IPS-NIHi11 (cell line): Measurements from ENCODE around the gene GPR37L1.
"Not testable (repeated sequence)": the region's sequence is repeated elsewhere in the genome, so short reads cannot be mapped to it uniquely, and the experiment has no call there.

Experiments
- DNase-seq: peaks from one replicate; pipeline ENCODE4 v3.0.0; 2012; ENCODE audit warnings: mixed read lengths, low spot score

The GPR37L1 gene

DNA sequence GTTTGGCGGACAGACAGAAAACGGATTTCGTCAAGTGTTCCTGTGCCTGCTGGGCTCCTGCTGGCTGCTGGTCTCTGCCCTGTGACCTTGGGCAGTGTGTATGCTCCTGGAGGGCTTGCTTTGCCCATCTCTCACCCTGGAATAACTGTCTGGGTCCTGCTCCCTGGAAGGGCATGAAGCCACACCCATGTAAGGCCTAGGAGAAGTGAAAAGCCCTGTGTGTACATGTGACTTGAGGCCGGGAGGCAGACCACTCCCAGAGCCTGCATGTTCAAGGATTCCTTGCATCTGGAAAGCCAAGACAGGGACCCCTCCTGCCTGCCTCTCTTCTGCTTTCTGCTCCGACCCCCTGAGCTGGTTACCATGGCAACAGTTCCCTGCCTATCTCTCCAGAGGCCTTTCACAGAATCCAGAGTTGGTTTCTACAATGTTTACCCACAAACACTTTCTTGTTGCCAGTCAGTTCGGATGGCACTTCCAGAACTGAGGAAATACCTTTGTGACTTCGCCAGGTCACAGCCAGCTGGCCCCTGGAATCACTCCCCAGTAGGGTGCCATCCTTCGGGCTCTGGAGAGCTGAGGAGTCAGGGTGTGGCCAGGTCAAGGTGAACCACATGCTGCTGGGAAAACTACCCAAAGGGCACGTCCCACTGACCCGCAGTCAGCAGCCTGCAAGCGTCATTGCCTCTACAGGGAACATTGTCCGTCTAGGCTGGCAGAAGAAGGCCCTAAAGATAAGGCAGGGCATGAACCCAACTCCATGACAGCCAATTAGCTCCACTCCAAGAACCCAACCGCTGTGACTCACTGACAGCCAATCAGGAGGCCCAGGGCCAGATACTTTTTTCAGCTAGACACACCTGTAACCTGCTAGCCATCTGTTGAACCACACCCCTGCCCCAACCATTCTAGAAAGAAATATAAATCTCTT is 14.7 kb upstream of the GPR37L1 start:
- no peak for DNase-seq

DNA sequence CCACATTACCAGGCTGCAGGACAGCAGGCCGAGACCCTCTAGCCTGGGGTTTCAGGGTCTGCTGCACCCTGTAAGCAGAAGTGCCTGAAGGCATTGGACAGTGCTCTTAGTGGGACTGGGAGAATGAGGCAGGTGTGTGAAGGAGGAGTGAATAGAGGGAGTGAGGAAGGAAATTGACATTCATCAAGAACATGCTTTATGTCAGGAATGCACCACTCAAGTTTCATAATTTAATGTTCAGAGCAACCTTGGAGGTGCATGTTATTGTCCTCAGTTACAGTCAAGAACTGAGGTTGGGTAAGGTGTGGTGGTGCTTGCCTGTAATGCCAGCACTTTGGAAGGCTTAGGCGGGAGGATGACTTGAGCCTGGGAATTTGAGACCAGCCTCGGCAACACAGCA is 11.7 kb upstream of the GPR37L1 start:
- DNase-seq, result no peak

DNA sequence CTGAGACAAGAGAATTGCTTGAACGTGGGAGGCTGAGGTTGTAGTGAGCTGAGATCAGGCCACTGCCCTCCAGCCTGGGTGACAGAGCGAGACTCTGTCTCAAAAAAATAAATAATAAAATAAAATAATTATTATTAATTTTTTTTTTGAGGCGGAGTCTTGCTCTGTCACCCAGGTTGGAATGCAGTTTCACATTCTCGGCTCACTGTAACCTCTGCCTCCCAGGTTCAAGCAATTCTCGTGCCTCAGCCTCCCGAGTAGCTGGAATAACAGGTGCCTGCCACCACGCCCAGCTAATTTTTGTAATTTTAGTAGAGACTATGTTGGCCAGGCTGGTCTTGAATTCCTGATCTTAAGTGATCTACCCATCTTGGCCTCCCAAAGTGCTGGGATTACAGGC is 11.1 kb upstream of the GPR37L1 start:
- DNase-seq, result not testable (repeated sequence)

DNA sequence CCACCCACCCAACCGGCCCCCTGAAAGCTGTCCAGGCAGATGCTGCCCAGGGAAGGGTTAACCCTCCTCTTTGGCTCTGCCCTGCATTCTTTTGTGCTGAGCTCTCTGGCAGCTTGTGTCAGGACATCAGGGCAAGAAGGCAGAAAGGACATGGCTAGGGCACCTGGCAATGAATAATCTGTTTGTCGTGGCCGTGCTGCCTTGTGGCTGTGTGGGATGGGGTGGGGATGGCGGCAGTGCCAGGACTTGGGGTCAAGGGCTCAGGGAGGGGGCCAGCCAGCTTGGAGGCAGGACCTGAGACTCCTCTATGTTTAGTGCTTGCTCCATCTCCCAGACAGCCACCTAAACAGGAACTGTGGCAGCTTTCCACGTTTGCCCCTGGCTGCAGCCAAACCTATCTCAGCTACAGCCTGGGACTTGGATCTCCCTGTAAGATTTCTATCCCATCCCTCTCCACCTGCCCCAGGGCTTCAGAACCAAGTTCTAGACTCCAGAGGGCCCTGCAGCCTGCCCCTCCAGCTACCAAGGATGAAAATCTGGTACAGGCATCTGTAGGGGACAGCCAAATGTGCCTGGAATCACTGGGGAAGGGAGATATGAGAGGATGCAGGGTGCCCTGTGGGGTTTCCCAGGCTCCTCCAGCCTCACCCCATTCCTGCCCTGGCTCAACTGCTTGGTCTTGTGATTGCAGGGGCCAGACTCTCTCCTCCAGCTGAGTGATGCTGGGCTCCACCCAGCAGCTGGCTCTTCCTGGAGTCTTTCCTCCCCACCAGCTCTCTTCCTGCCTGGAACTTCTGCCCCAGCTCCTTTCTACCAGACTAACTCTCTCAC is 9.6 kb upstream of the GPR37L1 start:
- DNase-seq, result peak; percentile 33

DNA sequence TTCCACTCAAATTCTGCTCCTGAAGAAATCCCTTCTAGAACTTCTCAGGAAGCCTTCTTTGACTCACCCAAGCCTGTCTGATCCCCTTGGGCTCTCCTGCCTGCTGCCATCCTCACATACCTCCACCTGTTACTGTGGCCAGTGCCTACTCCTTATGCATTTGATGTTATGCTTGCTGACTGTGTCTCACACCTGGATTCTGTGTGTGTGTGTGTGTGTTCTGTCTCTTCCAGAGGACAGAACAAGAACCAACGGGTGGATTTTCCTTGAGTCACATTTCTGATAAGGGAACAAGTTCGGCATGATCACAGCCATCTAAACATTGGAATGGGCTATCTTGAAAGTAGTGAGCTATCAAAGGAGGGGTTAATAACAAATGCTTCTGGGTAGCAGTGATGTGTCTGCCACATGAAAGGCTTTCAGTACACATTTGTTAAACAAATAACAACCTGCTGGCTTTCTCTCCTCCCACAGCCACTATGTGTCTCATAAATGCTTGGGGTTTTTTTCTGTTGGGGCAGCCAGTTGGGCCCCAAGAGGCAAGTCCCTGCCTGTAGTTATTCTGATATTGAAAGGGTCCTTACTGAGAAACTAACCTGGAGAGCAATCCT is 8.9 kb upstream of the GPR37L1 start:
- DNase-seq, result no peak

DNA sequence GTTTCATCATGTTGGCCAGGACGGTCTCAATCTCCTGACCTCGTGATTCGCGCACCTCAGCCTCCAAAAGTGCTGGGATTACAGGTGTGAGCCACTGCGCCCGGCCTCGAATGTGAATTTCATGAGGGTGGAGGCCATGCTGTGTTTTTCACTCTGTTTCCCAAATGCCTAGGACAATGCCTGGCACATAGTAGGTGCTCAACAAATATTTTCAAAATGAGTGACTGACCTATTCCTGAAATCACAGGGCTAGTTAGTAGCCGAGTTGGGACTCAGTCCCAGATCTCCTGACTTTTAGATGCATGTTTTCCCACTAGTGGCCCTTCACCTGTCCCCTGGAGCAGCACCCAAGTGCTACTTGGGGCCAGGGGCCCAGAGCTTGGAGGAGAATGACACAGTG is 6.4 kb upstream of the GPR37L1 start:
- DNase-seq, result no peak

DNA sequence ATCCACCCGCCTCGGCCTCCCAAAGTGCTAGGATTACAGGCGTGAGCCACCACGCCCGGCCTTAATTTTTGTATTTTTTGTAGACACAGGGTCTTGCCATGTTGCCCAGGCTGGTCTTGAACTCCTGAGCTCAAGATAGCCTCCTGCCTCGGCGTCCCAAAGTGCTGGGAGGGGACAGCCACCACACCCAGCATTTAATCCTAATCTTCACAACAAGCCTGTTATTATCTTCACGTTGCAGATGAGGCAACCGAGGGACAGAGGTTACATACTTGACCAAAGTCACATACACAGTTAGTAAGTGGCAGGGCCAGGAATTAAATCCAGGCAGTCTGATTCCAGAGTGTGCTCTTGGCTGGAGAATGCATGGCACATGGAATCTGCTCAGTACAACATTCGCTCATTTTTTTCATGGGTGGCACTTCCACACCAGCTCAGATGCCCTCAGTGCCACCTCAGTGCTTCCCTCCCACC is 4.8 kb upstream of the GPR37L1 start:
- DNase-seq, result no peak

DNA sequence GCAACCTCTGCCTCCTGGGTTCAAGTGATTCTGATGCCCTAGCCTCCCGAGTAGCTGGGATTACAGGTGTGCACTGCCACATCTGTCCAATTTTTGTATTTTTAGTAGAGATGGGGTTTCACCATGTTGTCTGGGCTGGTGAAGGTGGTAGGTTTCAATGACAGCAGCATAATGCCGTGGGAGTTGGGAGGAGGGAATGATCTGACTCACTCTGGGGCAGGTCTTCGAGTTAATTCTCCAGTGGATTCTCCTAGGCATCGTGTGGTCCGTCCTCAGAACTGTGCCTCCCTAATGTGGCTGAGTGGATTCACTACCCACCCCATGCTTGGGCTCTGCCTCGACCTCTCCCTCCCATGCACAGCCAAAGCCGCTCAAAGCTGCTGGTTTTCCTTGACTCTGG is 1.7 kb upstream of the GPR37L1 start:
- no peak for DNase-seq

DNA sequence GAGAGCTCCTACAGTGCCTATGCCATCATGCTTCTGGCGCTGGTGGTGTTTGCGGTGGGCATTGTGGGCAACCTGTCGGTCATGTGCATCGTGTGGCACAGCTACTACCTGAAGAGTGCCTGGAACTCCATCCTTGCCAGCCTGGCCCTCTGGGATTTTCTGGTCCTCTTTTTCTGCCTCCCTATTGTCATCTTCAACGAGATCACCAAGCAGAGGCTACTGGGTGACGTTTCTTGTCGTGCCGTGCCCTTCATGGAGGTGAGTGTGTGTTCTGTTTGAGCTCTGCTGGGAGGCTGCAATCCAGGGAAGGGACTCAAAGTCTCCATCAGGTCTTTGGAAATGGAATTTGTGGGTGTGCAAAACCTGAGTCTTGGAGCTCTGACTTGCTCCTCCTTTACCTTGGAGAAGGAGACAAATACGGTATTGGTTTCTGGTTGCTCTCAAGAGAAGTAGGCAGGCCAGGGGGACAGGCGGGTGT is 658 bp downstream of the GPR37L1 start:
- DNase-seq, result no peak

DNA sequence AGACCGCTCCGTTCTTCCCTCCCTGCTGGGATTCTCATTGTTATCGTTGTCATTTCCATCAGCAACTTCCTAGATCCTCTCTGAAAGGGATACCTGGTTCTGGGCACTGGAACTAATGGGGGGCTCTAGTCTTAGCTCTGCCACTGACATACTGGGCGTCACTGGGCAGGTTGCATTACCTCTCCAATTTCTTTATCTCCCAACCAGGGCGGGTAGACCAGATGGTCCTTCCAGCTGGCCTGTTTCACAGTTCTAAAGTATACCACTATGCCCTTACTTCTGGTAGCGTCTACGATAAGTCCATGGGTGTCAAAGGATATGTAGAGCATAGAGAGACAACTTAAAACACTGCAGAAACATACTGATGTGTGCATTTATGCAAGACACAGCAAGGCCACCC is 1.4 kb downstream of the GPR37L1 start:
- no peak for DNase-seq

DNA sequence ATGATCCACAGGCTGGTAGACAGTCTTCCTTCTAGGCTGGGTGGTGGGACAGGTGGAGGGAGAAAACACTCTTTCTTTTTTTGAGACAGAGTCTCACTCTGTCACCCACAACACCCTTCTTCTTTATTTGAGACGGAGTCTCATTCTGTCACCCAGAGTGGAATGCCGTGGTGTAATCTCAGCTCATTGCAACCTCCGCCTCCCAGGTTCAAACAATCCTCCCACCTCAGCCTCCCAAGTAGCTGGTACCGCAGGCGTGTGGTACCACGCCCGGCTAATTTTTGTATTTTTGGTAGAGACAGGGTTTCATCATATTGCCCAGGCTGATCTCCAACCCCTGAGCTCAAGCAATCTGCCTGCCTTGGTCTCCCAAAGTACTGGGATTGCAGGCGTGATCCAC is 2.9 kb downstream of the GPR37L1 start:
- no peak for DNase-seq

DNA sequence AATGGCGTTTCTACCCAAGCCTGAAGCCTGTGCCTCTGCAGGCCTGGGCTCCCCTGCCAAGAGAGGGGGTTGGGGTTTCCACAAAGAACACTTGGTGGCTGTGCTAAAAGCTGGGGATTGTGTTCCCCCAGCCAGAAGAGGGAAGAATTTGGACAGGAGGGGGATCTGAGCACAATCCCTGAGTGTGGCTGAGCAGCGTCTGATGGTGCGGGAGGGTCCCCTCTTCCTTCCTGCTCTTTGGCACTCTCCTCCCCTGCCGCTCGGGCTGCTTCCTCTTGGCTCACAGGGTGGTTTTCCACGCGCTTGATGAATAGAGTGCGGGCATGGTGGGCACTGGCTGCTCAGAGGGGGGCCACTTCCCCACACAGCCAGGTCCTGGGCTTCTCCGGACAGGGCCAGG is 3.7 kb downstream of the GPR37L1 start:
- DNase-seq, result no peak

DNA sequence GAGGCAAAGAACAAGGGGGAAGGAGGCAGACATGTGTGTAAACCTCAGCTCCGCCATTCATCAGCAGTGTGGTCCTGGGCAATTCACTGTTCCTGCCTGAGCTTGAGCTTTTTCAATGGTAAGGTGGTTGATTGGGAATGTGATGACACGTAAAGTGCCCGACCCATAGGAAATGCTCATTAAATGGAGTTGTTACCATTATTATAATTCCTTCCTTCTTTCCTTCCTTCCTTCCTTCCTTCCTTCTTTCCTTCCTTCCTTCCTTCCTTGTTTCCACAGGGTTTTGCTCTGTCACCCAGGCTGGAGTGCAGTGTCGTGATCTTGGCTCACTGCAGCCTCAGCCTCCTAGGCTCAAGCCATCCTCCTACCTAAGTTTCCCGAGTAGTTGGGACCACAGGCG is 4.3 kb downstream of the GPR37L1 start:
- no peak for DNase-seq

DNA sequence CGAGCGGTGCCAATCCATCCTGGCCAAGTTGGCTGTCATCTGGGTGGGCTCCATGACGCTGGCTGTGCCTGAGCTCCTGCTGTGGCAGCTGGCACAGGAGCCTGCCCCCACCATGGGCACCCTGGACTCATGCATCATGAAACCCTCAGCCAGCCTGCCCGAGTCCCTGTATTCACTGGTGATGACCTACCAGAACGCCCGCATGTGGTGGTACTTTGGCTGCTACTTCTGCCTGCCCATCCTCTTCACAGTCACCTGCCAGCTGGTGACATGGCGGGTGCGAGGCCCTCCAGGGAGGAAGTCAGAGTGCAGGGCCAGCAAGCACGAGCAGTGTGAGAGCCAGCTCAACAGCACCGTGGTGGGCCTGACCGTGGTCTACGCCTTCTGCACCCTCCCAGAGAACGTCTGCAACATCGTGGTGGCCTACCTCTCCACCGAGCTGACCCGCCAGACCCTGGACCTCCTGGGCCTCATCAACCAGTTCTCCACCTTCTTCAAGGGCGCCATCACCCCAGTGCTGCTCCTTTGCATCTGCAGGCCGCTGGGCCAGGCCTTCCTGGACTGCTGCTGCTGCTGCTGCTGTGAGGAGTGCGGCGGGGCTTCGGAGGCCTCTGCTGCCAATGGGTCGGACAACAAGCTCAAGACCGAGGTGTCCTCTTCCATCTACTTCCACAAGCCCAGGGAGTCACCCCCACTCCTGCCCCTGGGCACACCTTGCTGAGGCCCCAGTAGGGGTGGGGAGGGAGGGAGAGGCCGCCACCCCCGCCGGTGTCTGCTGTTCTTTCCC is 5.3 kb downstream of the GPR37L1 start:
- no peak for DNase-seq

DNA sequence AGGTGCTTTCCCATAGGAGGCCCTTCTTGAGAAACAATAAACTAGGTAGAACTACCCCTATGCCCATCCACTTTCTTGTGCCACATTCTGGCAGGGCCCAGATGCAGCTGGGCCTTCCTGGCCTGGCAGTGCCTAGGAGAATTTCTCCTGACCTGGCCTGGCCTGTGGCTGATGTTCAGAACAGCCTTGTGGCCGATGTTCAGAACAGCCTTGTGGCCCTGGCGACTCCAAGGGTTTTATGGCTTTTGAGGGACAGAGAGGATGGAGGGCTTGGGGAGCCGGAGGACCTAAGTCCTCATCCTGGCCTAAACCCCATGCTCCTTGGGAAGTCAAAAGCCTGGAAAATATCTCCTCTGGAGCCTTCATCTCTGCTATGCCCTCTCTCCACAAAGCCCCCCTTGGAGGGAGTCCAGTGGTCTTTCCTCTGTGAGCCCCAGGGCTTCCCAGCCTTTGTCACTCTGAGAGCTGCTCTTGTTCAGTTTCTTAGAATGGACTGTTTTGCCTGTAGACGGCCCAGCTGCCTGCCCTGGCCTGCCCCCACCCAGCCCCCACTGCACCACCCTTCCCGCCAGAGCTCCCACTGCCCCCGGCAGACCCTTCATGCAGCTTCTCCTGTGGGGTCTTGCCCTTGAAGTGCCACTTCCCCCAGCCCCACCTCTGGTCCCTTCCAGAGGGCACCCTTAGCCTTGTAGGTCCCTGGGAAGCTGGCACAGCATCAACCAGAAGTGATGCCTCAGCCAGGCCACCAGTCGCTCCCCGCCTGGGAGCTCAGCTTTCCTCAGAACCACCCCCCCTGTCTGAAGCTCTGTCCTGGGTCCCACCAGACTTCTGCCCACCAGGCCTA is 7.0 kb downstream of the GPR37L1 start:
- DNase-seq, result no peak

DNA sequence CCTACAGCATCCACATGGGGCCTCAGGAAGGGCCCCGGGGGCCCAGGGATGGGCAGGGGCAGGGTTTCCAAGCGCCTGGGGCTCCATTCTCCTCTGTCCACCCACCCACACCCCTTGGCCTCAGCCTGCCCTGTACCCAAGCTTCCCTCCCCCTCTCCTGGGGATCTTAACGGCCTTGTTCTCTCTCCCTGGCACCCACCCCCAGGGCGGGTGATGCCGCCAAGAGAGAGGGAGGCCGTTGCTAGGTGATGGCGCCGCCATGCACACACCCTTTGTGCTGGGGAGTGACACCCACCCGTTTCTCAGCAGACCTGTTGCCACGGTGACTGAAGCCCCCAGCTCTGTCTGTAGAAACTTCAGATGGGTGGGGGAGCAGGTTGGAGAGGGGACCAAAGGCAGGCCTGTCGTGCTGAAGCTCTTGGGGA is 7.6 kb downstream of the GPR37L1 start:
- no peak for DNase-seq

DNA sequence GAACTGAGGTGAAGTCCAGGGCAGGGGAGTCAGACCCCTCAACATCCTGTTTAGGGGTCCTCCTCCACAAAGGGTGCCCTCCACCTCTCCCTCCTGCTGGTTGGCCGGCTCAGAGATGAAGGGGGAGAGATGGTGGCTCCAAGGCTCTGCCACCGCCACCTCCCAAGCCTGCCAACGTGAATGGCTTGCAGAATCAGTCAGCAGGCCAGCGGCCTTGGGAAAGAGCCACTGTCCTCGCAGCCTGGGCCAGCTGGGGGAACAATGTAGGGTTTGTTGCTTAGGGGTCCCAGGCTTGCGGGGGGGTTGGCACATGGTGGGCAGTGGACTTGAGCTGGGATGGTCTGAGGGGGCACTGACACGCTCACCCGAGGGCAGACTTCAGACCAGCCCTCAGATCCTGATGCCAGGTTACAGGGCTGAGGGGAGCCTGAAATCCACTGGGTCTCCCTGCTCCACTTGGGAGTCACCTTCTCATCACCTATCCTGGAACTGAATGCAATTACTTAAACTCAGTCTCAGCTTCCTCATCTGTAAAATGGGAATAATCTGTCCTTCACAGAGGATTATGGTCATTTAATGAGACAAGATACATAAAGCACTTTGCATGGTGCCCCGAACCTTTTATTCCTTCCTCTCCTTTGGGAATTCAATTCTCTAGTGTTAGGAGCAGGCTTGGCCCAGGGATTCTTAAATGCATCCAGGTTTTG is 8.3 kb downstream of the GPR37L1 start:
- DNase-seq, result no peak

DNA sequence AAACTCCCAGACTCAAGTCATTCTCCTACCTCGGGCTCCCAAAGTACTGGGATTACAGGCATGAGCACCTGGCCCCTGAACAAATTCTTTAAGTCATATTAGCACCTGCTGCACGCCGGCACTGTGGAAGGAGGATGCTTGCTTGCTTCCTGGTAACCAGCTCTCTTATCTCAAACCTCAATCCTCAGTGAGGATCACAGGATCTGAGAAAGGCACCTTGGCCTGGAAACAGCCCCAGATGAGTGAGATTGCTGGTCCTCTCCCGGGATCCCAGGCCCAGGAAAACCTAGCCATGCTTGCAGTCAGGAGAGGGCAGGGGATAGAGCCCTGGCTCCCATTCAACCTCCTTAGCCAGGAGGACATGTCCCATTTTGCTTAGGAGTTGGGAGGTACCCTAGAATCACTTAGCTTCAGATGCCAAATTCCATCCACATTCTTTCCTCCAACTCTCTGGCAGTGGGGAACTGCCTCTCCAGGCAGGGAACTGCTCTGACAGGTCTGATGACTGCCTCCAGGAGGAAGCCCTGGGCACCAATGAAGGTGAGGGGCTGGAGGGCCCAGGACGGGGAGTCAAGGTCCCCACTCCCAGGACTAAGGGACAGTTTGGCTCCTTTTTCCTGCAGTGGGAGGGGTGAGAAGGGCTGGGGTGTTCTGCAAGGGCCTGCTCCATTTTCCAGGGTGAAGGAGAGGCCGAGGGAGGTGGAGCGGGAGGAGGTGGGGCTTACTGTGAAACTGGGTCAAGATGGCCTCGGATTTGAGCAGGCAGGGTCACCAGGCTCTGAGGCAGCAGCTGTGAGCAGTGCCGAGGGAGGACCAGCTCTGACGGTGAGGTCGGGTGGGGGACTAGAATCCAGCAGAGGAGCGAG is 9.5 kb downstream of the GPR37L1 start:
- peak; percentile 42 for DNase-seq

DNA sequence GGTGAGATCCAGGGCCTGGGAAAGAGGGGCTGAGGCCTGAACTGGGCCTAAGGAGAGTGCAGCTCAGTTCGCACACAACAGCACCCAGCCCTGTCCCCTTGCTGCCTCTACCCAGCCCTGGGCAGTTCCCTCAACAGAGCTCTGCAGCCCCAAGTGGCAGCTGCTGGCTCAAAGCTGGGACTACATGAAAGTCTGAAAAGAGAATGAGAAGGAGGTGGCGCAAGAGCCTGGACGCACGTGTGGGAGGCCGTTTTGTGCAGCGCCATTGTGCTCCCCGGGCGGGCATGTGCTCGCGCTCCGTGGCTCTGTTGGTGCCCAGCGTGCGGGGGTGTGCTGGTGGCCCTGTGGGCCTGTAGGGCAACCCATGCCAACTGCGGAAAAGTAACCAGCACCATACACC is 10.3 kb downstream of the GPR37L1 start:
- DNase-seq, result no peak
